Keratinocyte (primary cell): ENCODE data around the gene MIER2.

Source experiments
- CTCF ChIP-seq, 3 experiments: IDR thresholded peaks in 1 of 3; conservative IDR thresholded peaks in 1 of 3; optimal IDR thresholded peaks in 1 of 3; 2 replicates in 2 of 3; 3 replicates in 1 of 3; pipeline versions ENCODE3 to v1.5.1; 2011; ENCODE audit warnings: low read length in 3 of 3, mild to moderate bottlenecking in 3 of 3, moderate library complexity in 2 of 3, control low read depth in 1 of 3, inconsistent platforms in 1 of 3; ENCODE audit not compliant: insufficient read depth in 2 of 3; ENCODE audit errors: extremely low read depth in 1 of 3
- EZH2 ChIP-seq: IDR thresholded peaks from one replicate; pipeline ENCODE4 v1.6.1; 2012; ENCODE audit warnings: inconsistent platforms, mild to moderate bottlenecking, low read length, moderate library complexity

GRCh38 chr19:369256-369655 lies 24.7 kb upstream of the MIER2 start:
- TF ChIP-seq CTCF (optimal IDR thresholded peaks at IDR 0.05 in 1 of 3, IDR thresholded peaks at IDR 0.05 in 1 of 3, conservative IDR thresholded peaks at IDR 0.05 in 1 of 3; ENCODE audit: extremely low read depth in 1 of 3, insufficient read depth in 2 of 3, low read length in 3 of 3) (no peak), EZH2 (no peak)
